Loucy (cell line): Measurements from ENCODE around the gene ZMYM1.
A peak's percentile ranks its signal among the peaks of the same experiment; 100 is the strongest.
"Not testable (repeated sequence)": the region's sequence is repeated elsewhere in the genome, so short reads cannot be mapped to it uniquely, and the experiment has no call there.

Experiments
- H2AFZ ChIP-seq: fragments of 200-600 bp; sonication (generic); 2 replicates; pipeline ENCODE4 v1.6.0; 2016; ENCODE audit warnings: antibody characterized with exemption, mild to moderate bottlenecking, low read length, moderate library complexity
- H3F3A ChIP-seq: fragments of 200-600 bp; 2 replicates; pipeline ENCODE4 v1.6.0; 2016; ENCODE audit warnings: antibody characterized with exemption, low read depth, mild to moderate bottlenecking
- H3K27me3 ChIP-seq: fragments of 200-600 bp; sonication (generic); 2 replicates; pipeline ENCODE4 v1.6.1; 2014; ENCODE audit warnings: low read length, mild to moderate bottlenecking; ENCODE audit not compliant: insufficient read depth, poor library complexity, severe bottlenecking
- H3K36me3 ChIP-seq: fragments of 200-600 bp; sonication (generic); 2 replicates; pipeline ENCODE4 v1.6.1; 2016; ENCODE audit warnings: low read length; ENCODE audit not compliant: insufficient read depth
- H3K4me1 ChIP-seq: fragments of 200-600 bp; sonication (generic); 2 replicates; pipeline ENCODE4 v1.5.1; 2014; ENCODE audit warnings: low read length, mild to moderate bottlenecking; ENCODE audit not compliant: insufficient read depth, poor library complexity, severe bottlenecking
- H3K4me2 ChIP-seq: fragments of 200-600 bp; sonication (generic); 2 replicates; pipeline ENCODE4 v1.6.0; 2014; ENCODE audit warnings: antibody characterized with exemption, low read length, low read depth, mild to moderate bottlenecking; ENCODE audit not compliant: poor library complexity, severe bottlenecking
- H3K4me3 ChIP-seq: fragments of 200-600 bp; sonication (generic); 2 replicates; pipeline ENCODE4 v1.5.1; 2014; ENCODE audit warnings: low read length, mild to moderate bottlenecking, mixed read lengths; ENCODE audit not compliant: poor library complexity, severe bottlenecking
- H3K79me2 ChIP-seq: fragments of 200-600 bp; sonication (generic); 2 replicates; pipeline ENCODE4 v1.6.1; 2014; ENCODE audit warnings: low read length; ENCODE audit not compliant: insufficient read depth
- H3K9ac ChIP-seq: fragments of 200-600 bp; sonication (generic); 2 replicates; pipeline ENCODE4 v1.6.0; 2014; ENCODE audit warnings: mild to moderate bottlenecking, low read depth, low read length, moderate library complexity; ENCODE audit not compliant: poor library complexity, severe bottlenecking
- H3K9me2 ChIP-seq: fragments of 200-600 bp; sonication (generic); replicated peaks from 2 replicates; pipeline ENCODE4 v1.6.1; 2016; ENCODE audit warnings: low read depth, low read length, mixed read lengths
- H3K9me3 ChIP-seq: fragments of 200-600 bp; sonication (generic); 2 replicates; pipeline ENCODE4 v1.6.1; 2014; ENCODE audit warnings: mild to moderate bottlenecking, antibody characterized with exemption, low read length, low read depth; ENCODE audit not compliant: insufficient read depth
- H4K20me1 ChIP-seq: fragments of 200-600 bp; sonication (generic); 2 replicates; pipeline ENCODE4 v1.6.0; 2014; ENCODE audit warnings: antibody characterized with exemption, low read length, mild to moderate bottlenecking; ENCODE audit not compliant: insufficient read depth, poor library complexity, severe bottlenecking
- EZH2phosphoT487 ChIP-seq: fragments of 200-600 bp; IDR thresholded peaks from 2 replicates; pipeline ENCODE4 v1.6.1; 2018; ENCODE audit warnings: antibody characterized with exemption, mild to moderate bottlenecking, moderate library complexity, borderline replicate concordance
- TF ChIP-seq, protein P1 (sequence below): fragments of 200-600 bp; sonication (generic); conservative IDR thresholded peaks from 2 replicates; pipeline ENCODE4 v1.5.1; 2014; ENCODE audit warnings: mild to moderate bottlenecking, antibody characterized with exemption, low read length

ZMYM1 gene

DNA sequence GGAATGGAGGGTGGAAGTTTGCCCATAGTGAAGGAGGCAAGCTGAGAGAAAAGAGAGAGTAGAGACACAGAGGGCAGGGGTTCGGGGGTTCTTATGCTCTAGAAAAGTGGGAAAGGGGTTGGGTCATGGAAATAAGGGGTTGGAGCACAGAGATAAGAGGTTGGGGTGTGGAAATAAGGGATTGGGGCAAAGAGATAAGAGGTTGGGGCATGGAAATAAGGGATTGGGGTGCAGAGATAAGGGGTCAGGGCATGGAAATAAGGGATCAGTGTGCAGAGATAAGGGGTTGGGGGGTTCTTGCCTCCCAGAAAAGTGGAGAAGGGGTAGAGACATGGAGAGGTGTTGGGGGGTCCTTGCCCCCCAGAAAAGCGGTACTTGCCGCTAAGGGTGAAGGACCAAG is 57.6 kb downstream of the ZMYM1 start:
- H3K9me3 ChIP-seq = no peaks in the 10 kb centered on the region
- no peak overlapping the region for H2AFZ ChIP-seq
- no peak overlapping the region for H3K4me2 ChIP-seq

DNA sequence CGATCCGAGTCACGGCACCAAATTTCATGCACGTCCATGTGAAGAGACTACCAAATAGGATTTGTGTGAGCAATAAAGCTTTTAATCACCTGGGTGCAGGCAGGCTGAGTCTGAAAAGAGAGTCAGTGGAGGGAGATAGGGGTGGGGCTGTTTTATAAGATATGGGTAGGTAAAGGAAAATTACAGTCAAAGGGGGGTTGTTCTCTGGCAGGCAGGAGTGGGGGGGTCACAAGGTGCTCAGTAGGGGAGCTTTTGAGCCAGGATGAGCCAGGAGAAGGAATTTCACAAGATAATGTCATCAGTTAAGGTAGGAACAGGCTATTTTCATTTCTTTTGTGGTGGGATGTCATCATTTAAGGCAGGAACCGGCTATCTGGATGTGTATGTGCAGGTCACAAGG is 58.4 kb downstream of the ZMYM1 start:
- not testable (repeated sequence) for H3K36me3 ChIP-seq, H3F3A ChIP-seq, H3K27me3 ChIP-seq, H3K9me3 ChIP-seq, H3K9ac ChIP-seq, H3K79me2 ChIP-seq, H2AFZ ChIP-seq, H3K9me2 ChIP-seq, H3K4me1 ChIP-seq, H3K4me2 ChIP-seq, H3K4me3 ChIP-seq, H4K20me1 ChIP-seq

More for the DNA sequence above, 57.6 kb downstream of the ZMYM1 start:
- H3F3A ChIP-seq = no peaks in the 10 kb centered on the region
- no peak overlapping the region for H3K4me3 ChIP-seq
- H3K4me1 ChIP-seq = no peaks in the 10 kb centered on the region
- H4K20me1 ChIP-seq = no peaks in the 10 kb centered on the region
- H3K27me3 ChIP-seq = no peaks in the 10 kb centered on the region
- no peak overlapping the region for H3K9ac ChIP-seq
- no peaks in the 10 kb centered on the region for H3K36me3 ChIP-seq
- H3K9me2 ChIP-seq = no peaks in the 10 kb centered on the region
- no peak for TF ChIP-seq EZH2phosphoT487
- TF ChIP-seq, protein P1, sequence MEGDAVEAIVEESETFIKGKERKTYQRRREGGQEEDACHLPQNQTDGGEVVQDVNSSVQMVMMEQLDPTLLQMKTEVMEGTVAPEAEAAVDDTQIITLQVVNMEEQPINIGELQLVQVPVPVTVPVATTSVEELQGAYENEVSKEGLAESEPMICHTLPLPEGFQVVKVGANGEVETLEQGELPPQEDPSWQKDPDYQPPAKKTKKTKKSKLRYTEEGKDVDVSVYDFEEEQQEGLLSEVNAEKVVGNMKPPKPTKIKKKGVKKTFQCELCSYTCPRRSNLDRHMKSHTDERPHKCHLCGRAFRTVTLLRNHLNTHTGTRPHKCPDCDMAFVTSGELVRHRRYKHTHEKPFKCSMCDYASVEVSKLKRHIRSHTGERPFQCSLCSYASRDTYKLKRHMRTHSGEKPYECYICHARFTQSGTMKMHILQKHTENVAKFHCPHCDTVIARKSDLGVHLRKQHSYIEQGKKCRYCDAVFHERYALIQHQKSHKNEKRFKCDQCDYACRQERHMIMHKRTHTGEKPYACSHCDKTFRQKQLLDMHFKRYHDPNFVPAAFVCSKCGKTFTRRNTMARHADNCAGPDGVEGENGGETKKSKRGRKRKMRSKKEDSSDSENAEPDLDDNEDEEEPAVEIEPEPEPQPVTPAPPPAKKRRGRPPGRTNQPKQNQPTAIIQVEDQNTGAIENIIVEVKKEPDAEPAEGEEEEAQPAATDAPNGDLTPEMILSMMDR = no peak
- no peaks in the 10 kb centered on the region for H3K79me2 ChIP-seq

DNA sequence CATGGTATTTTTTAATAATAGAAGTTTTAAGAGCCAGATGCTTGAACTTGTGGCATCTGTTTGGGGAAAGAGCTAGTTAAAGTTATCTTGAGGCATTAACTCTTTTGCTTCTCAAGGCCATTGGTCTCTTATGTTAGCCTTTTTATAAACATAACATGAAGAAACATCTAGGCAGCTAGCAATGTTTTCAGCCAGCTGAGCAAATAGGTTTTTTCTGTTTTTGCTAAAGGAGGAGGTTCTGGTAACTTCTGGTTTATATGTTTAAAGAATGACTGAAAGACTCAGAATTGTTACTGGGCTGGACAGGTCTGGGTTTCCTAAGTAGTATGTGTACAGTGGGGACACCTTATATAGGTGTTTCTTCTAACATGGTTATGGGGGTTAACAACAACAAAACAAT is 63.1 kb downstream of the ZMYM1 start:
- peak overlapping the region; percentile 27; the same call in 1 of the 2 replicates for H2AFZ ChIP-seq
- H3K4me3 ChIP-seq, H3K9me3 ChIP-seq, H3K9ac ChIP-seq, H3K27me3 ChIP-seq, H3K4me1 ChIP-seq, H3K4me2 ChIP-seq, H3K36me3 ChIP-seq, H4K20me1 ChIP-seq, H3K79me2 ChIP-seq, H3F3A ChIP-seq, H3K9me2 ChIP-seq: not testable (repeated sequence)

DNA sequence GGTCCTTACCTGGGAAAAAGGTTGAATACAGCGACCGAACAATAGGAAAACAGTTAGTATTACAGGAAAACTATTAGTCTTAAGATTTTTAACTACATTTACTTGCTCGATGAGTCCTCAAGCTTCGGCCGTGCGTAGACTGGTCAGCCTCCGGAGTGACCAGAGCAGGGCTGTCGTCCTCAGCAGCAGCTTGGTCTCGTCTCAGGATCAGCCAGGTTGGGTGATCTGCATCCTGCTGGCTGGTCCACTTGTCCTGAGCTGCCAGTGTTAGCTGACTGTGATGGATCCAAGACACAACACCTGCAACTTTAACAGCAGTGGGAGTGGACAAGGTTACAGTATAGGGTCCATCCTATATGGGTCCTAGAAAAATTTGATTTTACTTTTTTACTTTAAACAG is 63.5 kb downstream of the ZMYM1 start:
- H3K4me3 ChIP-seq, H3K9ac ChIP-seq, H3F3A ChIP-seq: not testable (repeated sequence)

More for the DNA sequence above, 63.5 kb downstream of the ZMYM1 start:
- not testable (repeated sequence) for H3K27me3 ChIP-seq, H4K20me1 ChIP-seq, H3K36me3 ChIP-seq, H3K4me2 ChIP-seq, H3K9me2 ChIP-seq, H3K4me1 ChIP-seq, H3K9me3 ChIP-seq, H3K79me2 ChIP-seq
- H2AFZ ChIP-seq = peak overlapping the region; percentile 27; the same call in 1 of the 2 replicates
